Kidney (tissue), 14 donors: Measurements from ENCODE around the gene SYT10. TPM values are rescaled to one million over a fixed set of nuclear protein-coding genes. Genes with fewer than 3 reads are reported as not detected.
"Not testable (repeated sequence)": the region's sequence is repeated elsewhere in the genome, so short reads cannot be mapped to it uniquely, and the experiment has no call there.

Experiments used
- DNase-seq, 5 donors: peaks; one replicate each; pipeline ENCODE4 v3.0.0-alpha.2; 2013 to 2020
- FAIRE-seq: peaks from 2 replicates; lab custom pipeline; 2012; peaks lifted over from hg19 to GRCh38; lab: Jason Lieb, UNC
- H3K27ac ChIP-seq, 2 donors: one replicate each; pipeline ENCODE4 v1.7.0; 2013; ENCODE audit warnings: low read depth in 2 of 2, low read length in 2 of 2, inconsistent platforms in 1 of 2
- H3K27me3 ChIP-seq: one replicate; pipeline ENCODE4 v1.7.1; 2013; ENCODE audit warnings: low read length, inconsistent platforms; ENCODE audit not compliant: control insufficient read depth, insufficient read depth
- H3K36me3 ChIP-seq, 3 donors: one replicate each; pipeline versions ENCODE4 v1.7.0 to v1.7.1; 2013; ENCODE audit warnings: low read length in 3 of 3, control low read depth in 1 of 3, inconsistent platforms in 1 of 3; ENCODE audit not compliant: insufficient read depth in 3 of 3, control insufficient read depth in 2 of 3
- H3K4me1 ChIP-seq, 3 donors: one replicate each; pipeline versions ENCODE4 v1.7.0 to v1.7.1; 2013; ENCODE audit warnings: low read length in 3 of 3, inconsistent platforms in 1 of 3, low read depth in 1 of 3; ENCODE audit not compliant: control insufficient read depth in 2 of 3, insufficient read depth in 2 of 3
- H3K4me3 ChIP-seq, 3 donors: one replicate each; pipeline versions ENCODE4 v1.7.0 to v1.8.1; 2013; ENCODE audit warnings: low read length in 3 of 3, control low read depth in 1 of 3, inconsistent platforms in 1 of 3
- H3K9ac ChIP-seq, 3 donors: one replicate each; pipeline versions ENCODE4 v1.7.0 to v1.7.1; 2013; ENCODE audit warnings: low read length in 3 of 3, control low read depth in 1 of 3, inconsistent platforms in 1 of 3
- H3K9me3 ChIP-seq, 3 donors: one replicate each; pipeline versions ENCODE4 v1.7.0 to v1.7.1; 2013; ENCODE audit warnings: low read length in 3 of 3, control low read depth in 1 of 3, inconsistent platforms in 1 of 3; ENCODE audit not compliant: control insufficient read depth in 2 of 3, insufficient read depth in 1 of 3
- intact Hi-C: fragments of 100-400 bp; cut with DNase I; formaldehyde crosslinking; loops from one replicate; pipeline ENCODE4 v1.11.1; 2022
- polyA plus RNA-seq: library from polyadenylated mRNA; stranded (reverse); fragments of 350-450 nt; fragmentation: Illumina TruSeq; extraction: RNeasy Lipid Tissue Mini Kit (QIAGEN cat#74804); gene quantifications from one replicate; pipeline ENCODE4 v1.2.3, GENCODE V29; 2014; ENCODE audit warnings: low read depth, low replicate concordance; ENCODE audit not compliant: insufficient read depth
- total RNA-seq: library from RNA; stranded (reverse); fragmentation: NEBNext Ultra II Directional; extraction: Animal tissue kit (Norgen Biotek cat#: 25700); gene quantifications from one replicate; pipeline ENCODE4 v1.2.1, GENCODE V29; 2021
- TF ChIP-seq, protein P1 (sequence below): IDR thresholded peaks from 3 replicates; pipeline ENCODE4 v1.5.1; 2012; ENCODE audit warnings: mild to moderate bottlenecking, moderate library complexity, borderline replicate concordance; ENCODE audit not compliant: insufficient read depth; ENCODE audit errors: extremely low read depth
- donor health status: control.
- donor health status: control.
- donor health status: control.
- donor health status: control.
- donor health status: control.
- donor health status: DM: yes; HTN: yes; CAD: no.
- donor health status: Normal renal cell carcinoma (clear cell type).

The SYT10 gene
- total and polyA plus RNA-seq, 2 donors from 2014 or later, result 0.30 to 0.41 TPM

GRCh38 chr12:33370318-33370717, 69.3 kb downstream of the SYT10 start:
- Histone ChIP-seq H3K27ac (no peak overlapping the region), H3K36me3 (no peaks in the 10 kb centered on the region), H3K4me3 (no peak overlapping the region), H3K9ac (no peak overlapping the region), H3K4me1 (no peaks in the 10 kb centered on the region), H3K27me3 (no peaks in the 10 kb centered on the region), H3K9me3 (no peaks in the 10 kb centered on the region)
- TF ChIP-seq, protein P1, sequence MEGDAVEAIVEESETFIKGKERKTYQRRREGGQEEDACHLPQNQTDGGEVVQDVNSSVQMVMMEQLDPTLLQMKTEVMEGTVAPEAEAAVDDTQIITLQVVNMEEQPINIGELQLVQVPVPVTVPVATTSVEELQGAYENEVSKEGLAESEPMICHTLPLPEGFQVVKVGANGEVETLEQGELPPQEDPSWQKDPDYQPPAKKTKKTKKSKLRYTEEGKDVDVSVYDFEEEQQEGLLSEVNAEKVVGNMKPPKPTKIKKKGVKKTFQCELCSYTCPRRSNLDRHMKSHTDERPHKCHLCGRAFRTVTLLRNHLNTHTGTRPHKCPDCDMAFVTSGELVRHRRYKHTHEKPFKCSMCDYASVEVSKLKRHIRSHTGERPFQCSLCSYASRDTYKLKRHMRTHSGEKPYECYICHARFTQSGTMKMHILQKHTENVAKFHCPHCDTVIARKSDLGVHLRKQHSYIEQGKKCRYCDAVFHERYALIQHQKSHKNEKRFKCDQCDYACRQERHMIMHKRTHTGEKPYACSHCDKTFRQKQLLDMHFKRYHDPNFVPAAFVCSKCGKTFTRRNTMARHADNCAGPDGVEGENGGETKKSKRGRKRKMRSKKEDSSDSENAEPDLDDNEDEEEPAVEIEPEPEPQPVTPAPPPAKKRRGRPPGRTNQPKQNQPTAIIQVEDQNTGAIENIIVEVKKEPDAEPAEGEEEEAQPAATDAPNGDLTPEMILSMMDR, result no peak
- intact Hi-C loops, result no loop called here
- DNase-seq, result no peak
- FAIRE-seq, result no peak

DNA sequence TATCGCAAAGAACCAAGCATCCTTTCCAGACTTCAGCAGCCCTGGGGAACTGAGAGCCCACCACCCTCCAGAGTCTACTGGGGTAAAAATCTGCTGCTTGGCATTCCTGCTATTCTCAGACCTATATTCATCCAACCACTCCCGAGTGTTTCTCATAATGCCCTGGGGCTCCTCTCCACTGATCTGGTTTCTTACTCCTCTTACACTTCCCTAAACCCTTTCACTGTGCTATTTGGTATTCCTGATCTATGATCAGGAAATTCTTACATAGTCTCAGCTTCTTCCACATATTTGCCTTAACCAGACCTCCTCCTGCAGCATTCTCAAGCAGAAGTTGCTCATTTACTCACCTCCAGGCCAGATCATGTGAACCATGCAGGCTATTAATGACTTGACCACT, 82.4 kb downstream of the SYT10 start:
- FAIRE-seq, result no peak
- DNase-seq, result no peak
- Histone ChIP-seq H3K27me3 (no peaks in the 10 kb centered on the region), H3K9me3 (peaks cover 0 to 2% (median 0%) of the 10 kb centered on the region in 3 donors), H3K4me1 (no peaks in the 10 kb centered on the region), H3K4me3 (no peak overlapping the region), H3K9ac (no peak overlapping the region), H3K36me3 (no peaks in the 10 kb centered on the region), H3K27ac (no peak overlapping the region)
- TF ChIP-seq, protein P1, result no peak
- intact Hi-C loops, result no loop called here

DNA sequence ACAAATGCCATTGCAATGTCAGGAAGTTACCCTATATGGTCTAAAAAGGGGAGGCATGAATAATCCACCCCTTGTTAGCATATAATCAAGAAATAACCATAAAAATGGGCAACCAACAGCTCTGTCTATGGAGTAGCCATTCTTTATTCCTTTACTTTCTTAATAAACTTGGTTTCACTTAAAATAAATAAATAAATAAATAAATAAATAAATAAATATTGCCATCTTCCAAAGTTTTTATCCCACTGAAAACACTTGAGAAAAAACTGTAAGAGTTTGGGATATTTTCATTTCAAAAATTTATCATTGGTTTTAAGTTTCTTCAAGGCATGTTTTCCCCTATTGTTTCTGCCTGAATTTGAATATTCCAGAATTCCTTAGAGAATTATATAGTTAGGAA, 89.8 kb downstream of the SYT10 start:
- Histone ChIP-seq H3K9ac (no peak overlapping the region), H3K27me3 (no peaks in the 10 kb centered on the region), H3K9me3 (no peaks in the 10 kb centered on the region), H3K4me1 (no peaks in the 10 kb centered on the region), H3K4me3 (no peak overlapping the region), H3K27ac (no peak overlapping the region), H3K36me3 (no peaks in the 10 kb centered on the region)
- TF ChIP-seq, protein P1, result no peak
- FAIRE-seq (no peak), DNase-seq (no peak)
- intact Hi-C loops, result no loop called here

DNA sequence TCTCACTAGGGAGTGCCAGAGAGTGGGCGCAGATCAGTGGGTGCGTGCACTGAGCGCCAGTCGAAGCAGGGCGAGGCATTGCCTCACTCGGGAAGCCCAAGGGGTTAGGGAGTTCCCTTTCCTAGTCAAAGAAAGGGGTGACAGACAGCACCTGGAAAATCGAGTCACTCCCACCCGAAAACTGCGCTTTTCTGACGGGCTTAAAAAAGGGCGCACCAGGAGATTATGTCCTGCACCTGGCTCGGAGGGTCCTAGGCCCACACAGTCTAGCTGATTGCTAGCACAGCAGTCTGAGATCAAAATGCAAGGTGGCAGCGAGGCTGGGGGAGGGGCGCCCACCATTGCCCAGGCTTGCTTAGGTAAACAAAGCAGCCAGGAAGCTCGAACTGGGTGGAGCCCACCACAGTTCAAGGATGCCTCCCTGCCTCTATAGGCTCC, 107.6 kb downstream of the SYT10 start:
- H3K27ac ChIP-seq, H3K9ac ChIP-seq, H3K4me3 ChIP-seq, FAIRE-seq, H3K36me3 ChIP-seq, H3K27me3 ChIP-seq, H3K9me3 ChIP-seq, DNase-seq, H3K4me1 ChIP-seq, intact Hi-C loops: not testable (repeated sequence)
